EH (cell line): ENCODE results near the gene ACD.

ENCODE experiments used
- DNase-seq: peaks from one replicate; pipeline ENCODE4 v3.0.0-alpha.2; 2015; ENCODE audit warnings: low read depth

ACD gene

DNA sequence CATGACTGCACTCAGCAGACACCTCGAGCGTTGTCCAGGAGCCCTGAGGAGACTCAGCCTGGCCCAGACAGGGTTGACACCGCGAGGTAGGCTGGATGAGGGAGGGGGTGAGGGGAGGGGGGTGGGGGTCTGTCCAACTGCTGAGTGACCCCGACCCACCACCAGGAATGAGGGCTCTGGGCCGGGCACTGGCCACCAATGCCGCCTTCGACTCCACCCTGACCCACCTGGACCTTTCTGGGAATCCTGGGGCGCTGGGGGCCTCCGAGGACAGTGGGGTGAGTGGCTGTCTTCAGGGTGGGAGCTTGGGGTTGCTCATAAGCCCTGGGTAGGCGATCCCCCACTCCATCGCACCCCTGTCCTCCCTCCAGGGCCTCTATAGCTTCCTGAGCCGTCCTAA, 12.4 kb downstream of the ACD start:
- DNase-seq, result no peak

DNA sequence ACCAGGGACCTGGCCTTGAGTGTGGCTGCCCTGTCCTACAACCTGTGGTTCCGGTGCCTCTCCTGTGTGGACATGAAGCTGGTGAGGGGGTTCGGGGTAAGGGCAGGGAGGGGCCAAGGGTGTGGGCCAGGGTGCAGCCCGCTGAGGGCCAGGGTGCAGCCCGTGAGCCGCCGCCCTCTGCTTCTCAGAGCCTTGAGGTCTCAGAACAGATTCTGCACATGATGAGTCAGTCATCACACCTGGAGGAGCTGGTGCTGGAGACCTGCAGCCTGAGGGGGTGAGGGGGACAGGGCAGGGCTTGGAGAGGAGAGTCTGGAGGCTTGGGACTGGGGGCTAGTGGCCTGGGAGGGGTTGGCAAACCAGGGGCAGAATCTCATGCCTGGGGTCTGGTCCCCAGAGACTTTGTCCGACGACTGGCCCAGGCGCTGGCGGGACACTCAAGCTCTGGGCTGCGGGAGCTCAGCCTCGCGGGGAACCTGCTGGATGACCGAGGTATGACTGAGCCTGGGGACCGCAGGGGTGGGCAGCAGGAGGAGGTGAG, 12.9 kb downstream of the ACD start:
- no peak for DNase-seq

DNA sequence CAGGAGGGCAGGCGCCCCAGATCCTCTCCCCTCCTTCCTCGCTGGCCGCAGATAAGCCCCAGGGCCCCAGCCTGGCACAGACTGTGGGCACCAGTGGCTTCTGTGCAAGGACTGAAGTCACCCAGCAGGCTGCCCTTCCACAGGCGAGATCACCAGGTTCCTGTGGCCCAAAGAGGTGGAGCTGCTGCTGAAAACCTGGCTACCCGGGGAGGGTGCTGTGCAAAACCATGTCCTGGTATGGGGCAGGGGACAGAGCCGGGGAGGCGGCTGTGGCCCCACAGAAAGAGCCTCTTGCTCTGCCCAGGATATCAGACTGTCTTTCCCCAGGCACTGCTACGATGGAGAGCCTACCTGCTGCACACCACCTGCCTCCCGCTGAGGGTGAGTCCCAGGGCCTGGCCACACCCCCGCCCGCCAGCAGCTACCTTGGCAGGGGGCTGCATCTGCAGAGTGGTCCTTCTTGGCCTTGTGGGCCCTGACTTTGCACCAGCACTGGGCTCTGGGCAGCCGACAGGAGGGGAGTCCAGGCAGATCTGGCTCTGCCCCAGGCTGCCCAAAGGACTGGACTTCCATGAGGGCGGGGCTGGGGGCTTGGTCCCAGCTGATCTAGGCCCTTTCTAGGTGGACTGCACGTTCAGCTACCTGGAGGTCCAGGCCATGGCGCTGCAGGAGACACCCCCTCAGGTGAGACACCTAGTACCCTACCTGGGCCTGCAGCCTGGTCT, 14.5 kb downstream of the ACD start:
- DNase-seq, result no peak

DNA sequence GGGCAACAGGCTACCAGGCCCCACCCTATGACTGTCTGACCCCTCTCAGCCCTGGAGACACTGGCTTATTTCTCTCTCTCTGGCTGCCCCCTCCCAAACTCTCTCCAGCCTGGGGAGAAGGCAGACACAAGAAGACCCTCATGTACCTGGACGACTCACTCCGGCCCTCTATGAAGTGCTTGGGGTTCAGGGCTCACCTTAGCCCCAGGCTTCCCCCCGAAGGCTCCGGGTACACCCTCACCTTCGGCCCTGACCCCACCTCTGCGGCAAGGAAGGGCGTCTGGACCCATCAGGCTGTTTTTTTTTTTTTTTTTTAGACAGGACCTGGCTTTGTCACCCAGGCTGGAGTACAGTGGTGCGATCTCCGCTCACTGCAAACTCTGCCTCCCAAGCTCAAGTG, 16.0 kb downstream of the ACD start:
- DNase-seq, result no peak

DNA sequence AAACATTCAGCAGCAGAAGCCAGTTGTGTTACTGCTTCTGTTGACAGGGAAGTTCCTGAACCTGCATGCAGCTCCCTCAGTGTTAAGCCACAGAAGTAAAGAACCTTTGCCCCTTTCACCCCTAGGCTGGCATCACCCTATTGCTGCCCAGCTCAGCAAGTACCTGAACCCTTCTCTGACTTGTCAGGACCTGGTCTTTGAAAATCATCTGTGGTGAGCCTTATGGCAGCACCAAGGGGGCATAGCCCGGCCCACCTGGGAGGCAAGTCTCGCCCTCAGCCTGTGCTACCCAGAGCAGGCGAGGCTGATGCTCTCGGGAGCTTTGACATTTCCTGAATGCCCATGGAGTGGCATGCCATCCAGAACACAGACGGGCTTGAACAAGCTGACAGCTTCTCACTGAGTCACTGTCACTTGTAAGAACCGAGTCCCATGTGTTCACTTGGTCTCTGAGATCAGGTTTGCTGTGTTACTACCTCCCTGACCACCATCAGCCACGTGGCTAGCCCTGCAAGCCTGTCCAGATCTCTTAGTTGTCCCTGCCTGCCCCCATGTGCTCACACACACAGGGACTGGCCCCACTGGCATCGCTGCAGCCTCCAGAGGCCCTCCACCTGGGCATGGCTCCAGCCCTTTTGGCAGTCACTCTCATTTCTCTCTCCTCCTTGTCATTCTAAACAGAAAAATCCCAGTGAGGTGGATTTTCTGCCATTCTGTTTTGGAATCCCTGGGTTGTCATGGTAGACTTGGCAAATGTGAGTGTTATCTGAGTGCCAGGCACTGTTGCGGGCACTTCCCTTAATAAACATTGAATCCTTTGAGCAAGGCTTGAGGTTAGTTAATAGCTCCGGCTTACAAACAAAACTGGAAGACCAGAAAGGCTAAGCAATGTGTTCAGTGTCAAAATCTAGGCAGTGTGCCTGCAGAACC, 18.0 kb downstream of the ACD start:
- peak; percentile 9 for DNase-seq

DNA sequence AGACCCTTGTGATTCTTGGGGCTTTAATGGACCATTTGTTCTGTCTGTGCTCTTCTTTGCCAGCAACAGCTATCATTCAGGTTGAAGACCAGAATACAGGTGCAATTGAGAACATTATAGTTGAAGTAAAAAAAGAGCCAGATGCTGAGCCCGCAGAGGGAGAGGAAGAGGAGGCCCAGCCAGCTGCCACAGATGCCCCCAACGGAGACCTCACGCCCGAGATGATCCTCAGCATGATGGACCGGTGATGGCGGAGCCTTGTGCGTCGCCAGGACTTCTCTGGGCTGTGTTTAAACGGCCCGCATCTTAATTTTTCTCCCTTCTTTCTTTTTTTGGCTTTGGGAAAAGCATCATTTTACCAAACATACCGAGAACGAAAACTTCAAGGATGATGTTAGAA, 22.4 kb downstream of the ACD start:
- DNase-seq, result no peak

DNA sequence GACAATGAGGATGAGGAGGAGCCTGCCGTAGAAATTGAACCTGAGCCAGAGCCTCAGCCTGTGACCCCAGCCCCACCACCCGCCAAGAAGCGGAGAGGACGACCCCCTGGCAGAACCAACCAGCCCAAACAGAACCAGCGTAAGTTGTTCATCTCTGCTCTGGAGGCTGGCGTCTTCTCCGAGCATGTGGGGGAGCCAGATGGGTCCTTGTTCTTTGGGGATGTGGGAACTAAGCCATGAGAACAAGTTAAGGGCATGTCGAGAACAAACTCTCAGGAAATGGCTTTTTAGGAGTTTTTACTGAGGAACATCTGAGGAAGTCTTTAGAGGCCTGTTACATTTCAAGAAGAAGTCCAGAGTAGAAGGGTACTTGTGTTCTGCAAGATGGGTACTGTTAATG, 23.3 kb downstream of the ACD start:
- DNase-seq, result no peak

DNA sequence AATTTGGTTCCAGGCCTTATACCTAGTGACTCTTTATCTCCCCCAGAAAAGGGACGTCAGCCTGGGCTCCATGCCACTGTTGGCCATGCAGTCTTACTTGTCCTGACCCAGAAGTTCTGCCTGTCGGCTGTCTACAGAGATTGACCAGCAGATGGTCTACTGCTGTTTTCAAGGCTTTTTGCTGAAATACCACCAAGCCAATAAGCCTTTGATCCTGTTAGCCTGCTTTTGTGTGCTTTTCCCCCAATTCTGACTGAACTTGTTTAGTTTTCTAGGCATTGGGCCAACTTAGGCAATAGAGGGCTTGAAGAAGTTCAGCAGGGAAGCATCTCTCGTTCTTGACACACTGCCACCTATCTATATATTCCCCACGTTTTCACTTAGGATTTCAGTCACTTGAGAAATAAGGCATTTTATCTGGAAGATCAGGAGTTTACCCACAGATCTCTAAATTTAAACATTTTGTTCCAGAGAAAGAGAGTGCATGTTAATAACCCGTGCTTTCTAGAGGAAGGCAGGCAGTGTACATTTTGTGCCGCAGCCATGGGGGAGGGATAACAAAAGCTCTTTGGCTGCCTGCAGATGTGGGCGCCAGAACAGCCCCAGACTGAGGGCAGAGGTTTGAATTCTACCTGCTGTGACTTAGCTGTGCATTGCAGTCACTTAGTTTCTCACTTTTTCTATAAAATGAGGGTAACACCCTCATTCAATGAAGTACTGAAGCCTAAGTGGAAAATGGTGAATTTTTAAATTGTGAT, 27.5 kb downstream of the ACD start:
- DNase-seq, result no peak

DNA sequence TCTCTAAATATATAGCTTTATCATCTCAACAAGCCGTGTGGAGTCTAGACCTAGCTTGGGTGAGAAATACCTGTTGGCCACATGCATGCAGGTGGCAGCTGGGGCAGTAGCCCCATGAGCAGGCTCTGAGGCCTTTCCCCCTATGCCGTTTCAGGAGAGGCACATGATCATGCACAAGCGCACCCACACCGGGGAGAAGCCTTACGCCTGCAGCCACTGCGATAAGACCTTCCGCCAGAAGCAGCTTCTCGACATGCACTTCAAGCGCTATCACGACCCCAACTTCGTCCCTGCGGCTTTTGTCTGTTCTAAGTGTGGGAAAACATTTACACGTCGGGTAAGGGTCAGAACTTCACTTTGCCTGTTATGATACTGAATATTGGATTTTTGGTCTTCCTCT, 31.8 kb downstream of the ACD start:
- DNase-seq, result no peak

DNA sequence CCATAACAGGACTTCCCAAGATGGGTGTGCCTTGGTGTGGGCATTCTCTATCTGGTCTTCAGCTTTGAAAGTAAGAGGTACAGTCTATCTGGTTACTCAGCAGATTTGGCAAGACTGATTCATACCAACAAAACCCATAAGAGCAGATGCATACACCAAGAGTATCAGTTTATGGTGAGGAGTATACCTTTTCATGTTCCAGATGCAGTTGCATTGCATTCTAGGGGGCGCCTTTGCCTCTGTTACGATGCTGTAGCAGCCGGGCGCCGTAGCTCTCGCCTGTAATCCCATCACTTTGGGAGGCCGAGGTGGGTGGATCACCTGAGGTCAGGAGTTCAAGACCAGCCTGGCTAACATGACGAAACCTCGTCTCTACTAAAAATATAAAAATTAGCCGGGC, 46.3 kb downstream of the ACD start:
- DNase-seq, result no peak

DNA sequence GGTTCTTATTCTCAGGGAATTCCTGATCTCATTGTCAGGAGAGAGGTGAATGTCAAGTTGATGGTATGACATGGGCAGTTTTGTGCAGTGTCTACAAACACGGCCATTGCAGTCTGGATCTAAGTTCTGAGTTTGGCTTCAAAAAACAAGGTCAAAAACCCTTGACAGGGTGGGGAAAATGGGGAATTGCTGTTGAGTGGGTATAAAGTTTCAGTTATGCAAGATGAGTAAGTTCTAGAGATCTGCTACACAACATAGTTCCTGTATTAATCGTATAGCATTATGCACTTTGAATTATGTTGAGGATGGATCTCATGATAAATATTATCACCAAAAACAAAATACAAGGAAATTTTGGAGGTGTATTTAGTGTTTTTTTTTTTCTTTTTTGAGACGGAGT, 51.7 kb downstream of the ACD start:
- DNase-seq, result no peak
